ENCODE measurements around the gene OR6B3. TPM values are rescaled to one million over a fixed set of nuclear protein-coding genes. Genes with fewer than 3 reads are reported as not detected.

Gene OR6B3
- not detected in 2 replicates for total RNA-seq (ENCODE audit: low replicate concordance)
- long read RNA-seq = 0 reads

- Mint-ChIP-seq H3K27me3 (peaks cover 91% of the 10 kb centered on the region), H3K27ac (no peak within 1 kb of the TSS), H3K9me3 (no peaks in the 10 kb centered on the region), H3K4me3 (no peak within 1 kb of the TSS), H3K4me1 (ENCODE audit: unreplicated experiment) (peaks cover 5% of the 10 kb centered on the region), H3K36me3 (no peaks in the 10 kb centered on the region)
- DNase-seq (ENCODE audit: extremely low spot score, unreplicated experiment) = no peak
- no peak for TF ChIP-seq CTCF (conservative IDR thresholded peaks at IDR 0.05)
Measured at GRCh38 chr2:240053173-240054155, at the start of gene OR6B3. TSS of gene OR6B3 (minus strand) at chr2:240053521.

- no peak overlapping the region for H3K27ac Mint-ChIP-seq
- TF ChIP-seq CTCF (conservative IDR thresholded peaks at IDR 0.05) = no peak
- DNase-seq (ENCODE audit: extremely low spot score, unreplicated experiment) = no peak
- no peaks in the 10 kb centered on the region for H3K4me1 Mint-ChIP-seq (ENCODE audit: unreplicated experiment)
- no peak overlapping the region for H3K4me3 Mint-ChIP-seq
- no peaks in the 10 kb centered on the region for H3K36me3 Mint-ChIP-seq
- H3K27me3 Mint-ChIP-seq = peaks cover 80% of the 10 kb centered on the region
- peaks cover 7% of the 10 kb centered on the region for H3K9me3 Mint-ChIP-seq
Measured at GRCh38 chr2:240098349-240098748, 45.0 kb upstream of the OR6B3 start.

GRCh38 chr2:240095556-240096523 lies 42.5 kb upstream of the OR6B3 start:
- Mint-ChIP-seq H3K4me1 (ENCODE audit: unreplicated experiment) (no peaks in the 10 kb centered on the region), H3K36me3 (no peaks in the 10 kb centered on the region), H3K9me3 (peaks cover 14% of the 10 kb centered on the region), H3K27ac (no peak overlapping the region), H3K27me3 (peaks cover 79% of the 10 kb centered on the region), H3K4me3 (no peak overlapping the region)
- no peak for DNase-seq (ENCODE audit: extremely low spot score, unreplicated experiment)
- no peak for TF ChIP-seq CTCF (conservative IDR thresholded peaks at IDR 0.05)

- TF ChIP-seq CTCF (conservative IDR thresholded peaks at IDR 0.05) = no peak
- no peak overlapping the region for H3K4me3 Mint-ChIP-seq
- H3K4me1 Mint-ChIP-seq (ENCODE audit: unreplicated experiment) = no peaks in the 10 kb centered on the region
- H3K27ac Mint-ChIP-seq = no peak overlapping the region
- DNase-seq (ENCODE audit: extremely low spot score, unreplicated experiment) = no peak
- H3K27me3 Mint-ChIP-seq = peaks cover 38% of the 10 kb centered on the region
- peaks cover 25% of the 10 kb centered on the region for H3K9me3 Mint-ChIP-seq
- no peaks in the 10 kb centered on the region for H3K36me3 Mint-ChIP-seq
Measured at GRCh38 chr2:240089306-240089705, 36.0 kb upstream of the OR6B3 start.

GRCh38 chr2:240086563-240086962 lies 33.2 kb upstream of the OR6B3 start:
- Mint-ChIP-seq H3K27ac (no peak overlapping the region), H3K4me3 (no peak overlapping the region), H3K36me3 (no peaks in the 10 kb centered on the region), H3K9me3 (peaks cover 17% of the 10 kb centered on the region), H3K27me3 (peaks cover 33% of the 10 kb centered on the region), H3K4me1 (ENCODE audit: unreplicated experiment) (no peaks in the 10 kb centered on the region)
- DNase-seq (ENCODE audit: extremely low spot score, unreplicated experiment) = no peak
- TF ChIP-seq CTCF (conservative IDR thresholded peaks at IDR 0.05) = no peak
